HG02678 (cell line): ENCODE results near the gene ZFP1.
"Not testable (repeated sequence)": the region's sequence is repeated elsewhere in the genome, so short reads cannot be mapped to it uniquely, and the experiment has no call there.

Source experiments
- ATAC-seq: cut with Tn5 transposase; IDR thresholded peaks from one replicate; pipeline ENCODE4 v1.9.1; 2021; ENCODE audit warnings: mild to moderate bottlenecking, moderate library complexity; ENCODE audit not compliant: unreplicated experiment

The ZFP1 gene

DNA sequence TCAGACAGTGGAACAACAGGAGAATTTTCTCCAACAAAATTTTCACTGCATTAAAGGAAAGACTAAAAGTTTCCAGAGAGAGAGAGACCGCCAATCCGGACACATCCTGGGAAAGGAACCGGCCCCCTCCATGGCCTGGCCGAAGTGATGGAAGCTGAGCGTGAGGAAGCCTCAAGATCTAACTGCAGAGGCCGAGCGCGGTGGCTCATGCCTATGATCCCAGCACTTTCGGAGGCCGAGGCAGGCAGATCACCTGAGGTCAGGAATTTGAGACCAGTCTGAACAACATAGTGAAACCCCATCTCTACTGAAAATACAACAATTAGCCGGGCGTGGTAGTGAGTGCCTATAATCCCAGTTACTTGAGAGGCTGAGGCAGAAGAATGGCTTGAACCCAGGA lies 54.8 kb downstream of the ZFP1 start:
- no peak for ATAC-seq

DNA sequence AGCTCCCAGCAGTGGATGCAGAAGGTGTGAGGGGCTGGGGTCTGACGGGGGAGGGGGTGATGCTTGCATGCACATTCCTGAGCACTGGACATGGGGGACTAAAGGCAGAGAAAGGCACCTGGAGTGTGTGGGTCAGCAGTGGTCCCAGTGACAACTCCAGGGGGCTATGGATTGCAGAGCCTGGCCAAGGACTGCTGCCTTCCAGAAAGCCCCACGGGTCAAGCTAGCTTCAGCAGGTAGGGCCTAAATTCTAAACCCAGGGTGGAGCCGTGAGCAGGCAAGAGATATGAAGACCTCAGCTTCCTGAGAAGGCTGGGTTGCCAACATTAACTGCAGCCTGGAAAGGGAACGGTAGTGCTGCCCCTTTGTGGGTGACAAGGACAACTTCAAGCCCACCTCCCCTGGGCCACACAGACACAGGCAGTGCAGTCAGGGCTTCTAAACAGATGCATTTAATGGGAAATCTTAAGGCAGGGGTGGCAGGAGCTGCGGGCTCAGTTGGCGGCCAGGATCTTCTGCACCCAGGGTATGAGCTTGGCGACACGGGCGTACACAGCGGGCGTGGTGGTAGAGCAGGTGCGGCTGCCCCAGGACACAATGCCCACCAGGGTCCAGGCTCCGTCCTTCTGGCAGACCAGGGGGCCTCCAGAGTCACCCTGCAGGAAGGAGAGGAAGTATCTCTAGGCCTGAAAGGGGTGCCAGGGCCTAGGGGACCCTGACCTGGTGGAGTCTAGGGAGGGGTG lies 55.5 kb downstream of the ZFP1 start:
- no peak for ATAC-seq

DNA sequence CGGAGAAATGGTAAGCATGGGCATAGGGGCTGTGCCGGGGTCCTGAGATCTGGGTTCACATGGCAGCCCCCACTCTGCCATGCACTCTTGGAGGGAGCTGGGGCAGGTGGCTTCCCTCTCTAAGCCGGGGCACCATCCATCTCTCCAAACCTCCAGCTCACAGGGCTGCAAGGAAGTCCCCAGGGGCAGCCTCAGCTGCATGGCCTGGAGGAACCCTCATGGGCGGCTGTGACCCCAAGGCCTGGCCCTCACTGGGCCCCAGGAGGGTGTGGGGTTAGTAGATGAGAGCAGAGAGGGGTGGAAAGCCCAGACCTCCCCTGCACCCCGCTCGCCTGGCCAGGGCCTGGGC lies 56.1 kb downstream of the ZFP1 start:
- no peak for ATAC-seq

DNA sequence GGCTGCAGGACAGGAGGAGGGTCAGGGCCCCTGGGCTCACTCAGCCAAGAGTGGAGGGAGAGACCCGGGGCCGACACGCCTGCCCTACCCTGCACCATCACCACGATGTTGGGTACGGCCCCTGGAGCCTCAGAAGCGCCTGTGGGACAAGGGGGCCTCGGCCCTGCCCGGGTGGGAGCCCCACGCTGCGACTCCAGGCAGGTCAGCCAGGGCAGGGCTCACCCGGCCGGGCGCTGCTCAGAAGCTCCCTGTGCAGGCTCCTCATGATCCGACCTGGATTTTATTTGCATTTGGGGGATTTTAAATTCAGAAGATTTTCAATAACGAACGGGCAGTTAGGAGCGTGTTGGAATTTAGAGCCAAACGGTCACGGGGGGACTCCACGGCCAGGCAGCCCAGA lies 56.6 kb downstream of the ZFP1 start:
- not testable (repeated sequence) for ATAC-seq

DNA sequence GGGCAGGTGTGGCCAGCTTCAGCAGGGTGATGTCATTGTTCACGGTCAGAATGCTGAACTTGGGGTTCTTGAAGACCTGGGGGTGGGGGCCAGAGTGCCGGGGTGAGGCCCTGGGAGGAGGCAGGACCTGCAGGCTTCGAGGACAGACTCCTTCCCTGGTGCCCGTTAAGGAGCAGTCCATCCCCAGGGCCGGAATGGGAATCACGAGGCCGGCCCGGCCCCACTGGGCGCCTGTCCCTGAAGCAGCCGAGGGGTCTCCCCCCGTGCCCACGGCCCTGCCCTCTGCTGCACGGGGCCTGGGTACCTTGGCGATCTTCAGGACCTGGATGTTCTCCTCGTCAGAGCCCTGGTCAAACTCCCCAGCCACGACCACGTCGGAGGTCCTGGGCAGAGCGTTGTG lies 57.1 kb downstream of the ZFP1 start:
- not testable (repeated sequence) for ATAC-seq

DNA sequence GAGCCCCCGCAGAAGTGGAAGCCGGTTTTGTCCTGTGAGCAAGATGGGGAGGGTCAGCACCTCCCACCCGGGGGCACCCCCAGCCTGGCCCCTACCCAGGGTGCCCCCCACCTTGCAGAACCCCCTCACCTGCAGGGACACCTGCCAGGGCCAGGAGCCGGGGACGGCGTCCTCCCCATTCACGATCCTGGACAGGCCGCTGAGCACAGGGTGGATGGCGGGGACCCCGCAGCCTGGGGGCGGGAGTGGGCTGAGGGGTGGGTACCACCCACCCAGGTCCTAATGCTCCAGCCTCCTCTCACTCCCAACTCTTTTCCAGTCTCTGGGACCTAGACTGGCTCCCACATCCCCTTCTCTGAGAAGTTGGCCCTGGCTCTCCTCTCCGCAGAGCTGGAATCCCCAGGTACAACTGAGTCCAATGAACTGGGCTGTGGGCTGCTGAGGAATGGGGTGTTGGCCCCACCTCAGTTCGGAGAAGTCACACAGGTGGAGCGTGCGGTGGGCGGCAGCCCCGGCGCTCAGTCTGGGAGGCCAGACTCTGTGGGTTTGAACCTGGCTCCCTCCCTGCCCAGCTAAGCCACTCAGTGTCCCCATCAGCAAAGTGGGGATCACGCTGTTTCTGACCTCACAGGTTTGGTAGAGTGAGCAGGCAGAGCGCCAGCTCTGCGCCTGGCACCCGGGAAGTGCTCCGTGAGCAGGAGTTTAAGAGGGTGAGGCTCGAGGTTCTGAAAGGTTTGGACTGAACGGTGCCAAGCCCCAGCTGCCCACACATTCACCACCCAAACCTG lies 57.8 kb downstream of the ZFP1 start:
- not testable (repeated sequence) for ATAC-seq

DNA sequence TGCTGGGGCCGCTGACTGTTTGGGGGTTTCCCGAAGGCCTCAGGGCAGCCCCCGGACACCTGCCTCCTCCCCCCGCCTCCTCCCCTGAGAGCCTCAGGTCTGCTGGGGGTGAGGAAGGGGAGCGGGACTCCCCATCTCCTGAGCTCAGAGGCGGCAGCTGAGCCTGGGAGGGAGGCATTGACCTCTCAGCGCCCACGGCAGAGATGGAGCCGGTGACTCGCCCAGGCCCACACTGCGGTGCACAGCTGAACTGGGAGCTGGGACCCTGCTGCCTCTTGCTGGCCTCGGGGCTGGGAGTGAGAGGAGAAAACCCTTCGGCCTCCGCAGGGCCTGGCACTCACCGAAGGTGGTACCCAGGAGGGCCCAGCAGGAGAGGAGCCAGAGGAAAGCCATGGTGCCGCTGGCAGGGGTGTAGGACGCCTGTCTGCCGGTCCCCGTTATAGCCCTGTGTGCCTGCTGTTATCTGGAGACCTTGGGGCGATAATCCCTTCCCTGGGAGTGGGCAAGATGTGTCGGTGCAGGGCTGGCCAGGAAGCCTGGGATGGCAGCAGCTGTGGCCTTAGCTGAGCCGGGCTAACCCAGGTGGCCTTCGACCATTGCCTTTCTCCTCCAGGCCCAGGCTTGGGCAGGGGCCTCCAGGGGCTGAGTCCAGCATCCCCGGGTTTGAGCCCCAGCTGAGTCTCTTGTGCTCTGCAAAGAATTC lies 58.6 kb downstream of the ZFP1 start, which contains the start of gene CTRB2:
Gene CTRB2, minus strand, starts transcription at position 413 of the 703 bp plus-strand sequence. Its CDS starts 20 bp downstream, at position 393.
- ATAC-seq = no peak

DNA sequence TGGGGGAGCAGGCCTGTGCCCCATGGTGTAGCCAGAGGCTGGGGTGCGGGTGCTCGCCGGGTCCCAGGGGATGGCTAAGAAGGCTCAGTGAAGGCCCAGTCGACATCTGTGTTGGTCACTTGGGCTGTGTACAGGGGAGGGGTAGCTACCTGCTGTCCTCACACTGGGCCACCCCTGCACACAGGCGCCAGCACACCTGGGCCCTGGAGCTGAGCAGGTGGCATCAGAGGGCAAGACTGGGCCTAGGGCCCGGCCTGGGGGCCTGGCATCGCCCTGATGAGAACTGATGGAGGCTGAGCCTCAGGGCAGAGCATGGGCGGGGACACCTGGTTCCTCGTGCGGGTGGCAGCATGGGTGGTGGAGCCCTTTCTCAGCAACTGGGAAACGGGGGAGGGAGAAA lies 59.5 kb downstream of the ZFP1 start:
- no peak for ATAC-seq

DNA sequence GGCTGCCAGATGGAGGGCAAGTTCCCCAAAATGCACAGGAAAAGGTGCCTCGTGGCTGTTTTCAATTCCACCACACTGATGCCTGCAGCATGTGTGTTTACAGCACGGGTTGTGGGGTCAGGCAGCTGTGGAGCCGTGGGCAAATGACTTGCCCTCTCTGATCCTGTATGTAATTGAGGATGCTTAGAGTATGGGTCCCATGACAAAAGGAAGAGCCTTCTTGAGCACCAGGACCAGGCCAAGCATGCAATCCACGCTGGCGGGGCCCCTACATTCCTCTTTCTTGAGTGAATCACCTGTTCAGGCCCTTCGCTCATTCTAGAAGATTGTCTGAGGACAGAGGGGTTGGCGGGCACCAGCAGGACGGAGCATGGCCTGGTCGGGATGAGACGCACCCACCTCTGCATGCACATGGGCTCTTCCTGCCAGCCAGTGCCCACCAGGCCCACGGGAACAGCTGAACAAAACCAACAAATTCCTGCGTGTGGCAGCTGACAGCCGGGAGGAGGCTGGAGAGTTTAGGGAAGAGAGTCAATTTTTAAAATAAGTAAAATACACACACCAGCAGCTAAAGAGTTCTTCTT lies 60.0 kb downstream of the ZFP1 start:
- no peak for ATAC-seq

DNA sequence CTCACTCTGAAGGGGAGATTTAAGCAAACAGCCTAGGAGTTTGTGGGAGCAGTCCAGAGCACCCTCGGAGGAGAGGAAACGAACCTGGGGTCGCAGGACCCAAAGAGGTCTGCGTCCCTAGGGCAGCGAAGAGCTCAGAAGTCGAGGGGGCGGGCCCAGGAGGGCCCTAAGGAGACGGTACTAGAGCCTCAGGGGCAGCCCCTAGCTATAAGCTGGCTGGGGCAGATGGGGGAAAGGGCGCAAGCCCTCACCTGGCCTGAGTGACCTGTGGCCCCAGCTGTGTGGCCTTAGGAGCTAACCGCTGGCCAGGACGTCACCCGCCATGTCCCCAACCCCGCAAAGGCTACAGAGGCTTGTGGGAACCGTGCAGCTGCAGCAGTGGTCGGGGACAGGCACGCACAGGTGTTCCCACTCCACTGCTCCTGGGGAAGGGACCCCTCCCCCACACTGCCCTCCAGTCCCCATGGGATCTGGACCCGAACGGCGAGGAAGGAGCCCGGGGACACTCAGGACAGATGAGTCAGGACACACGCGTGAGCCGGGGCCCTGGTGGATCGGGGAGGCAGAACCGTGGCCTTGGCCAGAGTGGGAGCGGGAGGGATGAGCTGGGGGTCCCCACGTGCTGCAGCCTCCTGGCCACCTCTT lies 60.7 kb downstream of the ZFP1 start:
- no peak for ATAC-seq

DNA sequence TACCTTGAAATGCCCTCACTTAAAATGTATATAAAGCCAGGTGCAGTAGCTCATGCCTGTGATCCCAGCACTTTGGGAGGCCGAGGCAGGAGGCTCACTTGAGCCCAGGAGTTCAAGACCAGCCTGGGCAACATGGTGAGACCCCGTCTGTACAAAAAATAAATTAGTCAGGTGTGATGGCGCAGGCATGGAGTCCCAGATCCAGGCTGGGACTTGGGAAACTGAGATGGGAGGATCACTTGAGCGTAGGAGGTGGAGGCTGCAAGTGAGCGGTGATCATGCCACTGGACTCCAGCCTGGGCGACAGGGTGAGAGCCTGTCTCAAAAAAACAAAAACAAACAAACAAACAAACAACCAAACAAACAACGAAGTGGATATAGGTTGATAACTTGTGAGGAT lies 61.2 kb downstream of the ZFP1 start:
- ATAC-seq = not testable (repeated sequence)

DNA sequence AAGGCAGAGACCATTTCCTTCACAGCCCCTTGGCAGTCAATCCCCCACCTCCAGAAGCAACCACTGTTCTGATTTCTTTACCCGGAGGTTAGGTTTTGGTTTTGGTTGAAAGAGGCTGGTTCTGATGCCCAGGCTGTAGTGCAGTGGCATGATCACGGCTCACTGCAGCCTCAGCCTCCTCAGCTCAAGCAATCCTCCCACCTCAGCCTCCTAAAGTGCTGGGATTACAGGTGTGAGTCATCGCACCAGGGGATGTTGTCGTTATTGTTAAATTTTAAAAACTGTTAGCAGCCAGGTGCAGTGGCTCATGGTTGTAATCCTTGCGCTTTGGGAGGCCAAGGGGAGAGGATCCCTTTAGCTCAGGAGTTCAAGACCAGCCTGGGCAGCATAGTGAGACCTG lies 61.6 kb downstream of the ZFP1 start:
- ATAC-seq = no peak

DNA sequence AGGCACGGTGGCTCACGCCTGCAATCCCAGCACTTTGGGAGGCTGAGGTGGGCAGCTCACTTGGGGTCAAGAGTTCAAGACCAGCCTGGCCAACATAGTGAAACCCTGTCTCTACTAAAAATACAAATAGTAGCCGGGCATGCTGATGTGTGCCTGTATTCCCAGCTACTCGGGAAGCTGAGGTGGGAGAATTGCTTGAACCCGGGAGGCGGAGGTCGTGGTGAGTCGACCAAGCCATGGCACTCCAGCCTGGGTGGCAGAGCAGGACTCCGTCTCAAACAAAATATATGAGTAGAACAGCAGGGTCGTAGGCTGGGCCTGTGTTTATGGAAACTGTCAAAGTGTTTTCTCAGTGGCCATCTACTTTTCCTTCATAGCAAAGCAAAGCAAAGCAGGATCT lies 63.0 kb downstream of the ZFP1 start:
- not testable (repeated sequence) for ATAC-seq

DNA sequence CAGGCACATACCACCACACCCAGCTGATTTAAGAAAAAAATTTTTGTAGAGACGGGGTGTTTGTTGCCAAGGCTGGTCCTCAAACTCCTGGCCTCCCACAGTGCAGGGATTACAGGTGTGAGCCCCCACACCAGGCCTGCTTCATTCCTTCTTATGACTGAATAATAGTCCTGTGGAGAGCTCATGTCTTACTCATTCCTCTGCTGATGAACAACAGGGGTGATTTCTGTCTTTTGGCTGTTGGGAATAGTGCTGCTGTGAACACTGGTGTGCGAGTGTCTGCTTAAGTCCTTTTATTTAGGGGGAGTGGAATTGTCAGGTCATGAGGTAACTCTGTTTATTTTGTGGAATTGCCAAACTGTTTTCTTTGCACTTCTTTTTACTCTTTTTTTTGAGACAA lies 67.8 kb downstream of the ZFP1 start:
- no peak for ATAC-seq

DNA sequence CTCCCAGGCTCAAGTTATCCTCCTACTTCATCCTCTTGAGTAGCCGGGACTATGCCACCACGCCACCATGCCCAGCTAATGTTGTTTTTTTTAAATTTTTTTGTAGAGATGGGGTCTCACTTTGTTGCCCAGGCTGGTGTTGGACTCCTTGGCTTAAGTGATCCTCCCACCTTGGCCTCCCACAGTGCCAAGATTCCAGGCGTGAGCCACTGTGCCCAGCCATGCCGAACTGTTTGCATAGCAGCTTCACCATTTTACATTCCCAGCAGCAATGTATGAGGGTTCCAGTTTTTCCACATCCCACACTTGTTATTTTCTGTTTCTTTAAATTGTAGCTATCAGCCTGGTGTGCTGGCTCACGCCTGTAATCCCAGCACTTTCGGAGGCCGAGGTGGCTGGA lies 68.3 kb downstream of the ZFP1 start:
- no peak for ATAC-seq

DNA sequence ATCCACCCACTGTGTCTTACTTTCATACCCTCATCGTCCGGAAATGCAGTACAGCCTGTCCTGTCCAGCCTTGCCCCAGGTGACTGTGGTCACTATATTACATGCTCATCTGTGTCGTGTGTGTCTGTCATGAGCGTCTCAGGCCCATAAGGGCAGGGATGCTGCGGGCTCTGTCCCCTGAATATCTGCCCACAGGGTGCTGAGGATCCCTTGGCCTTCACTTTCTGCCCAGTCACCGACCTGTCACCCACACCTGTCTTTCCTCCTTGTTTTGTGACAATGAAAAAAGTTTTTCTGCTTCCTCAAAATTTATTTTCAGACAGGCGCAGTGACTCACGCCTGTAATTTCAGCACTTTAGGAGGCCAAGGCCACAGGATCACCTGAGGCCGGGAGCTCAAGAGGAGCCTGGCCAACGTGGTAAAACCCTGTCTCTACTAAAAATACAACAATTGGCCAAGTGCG lies 69.1 kb downstream of the ZFP1 start:
- ATAC-seq = no peak

DNA sequence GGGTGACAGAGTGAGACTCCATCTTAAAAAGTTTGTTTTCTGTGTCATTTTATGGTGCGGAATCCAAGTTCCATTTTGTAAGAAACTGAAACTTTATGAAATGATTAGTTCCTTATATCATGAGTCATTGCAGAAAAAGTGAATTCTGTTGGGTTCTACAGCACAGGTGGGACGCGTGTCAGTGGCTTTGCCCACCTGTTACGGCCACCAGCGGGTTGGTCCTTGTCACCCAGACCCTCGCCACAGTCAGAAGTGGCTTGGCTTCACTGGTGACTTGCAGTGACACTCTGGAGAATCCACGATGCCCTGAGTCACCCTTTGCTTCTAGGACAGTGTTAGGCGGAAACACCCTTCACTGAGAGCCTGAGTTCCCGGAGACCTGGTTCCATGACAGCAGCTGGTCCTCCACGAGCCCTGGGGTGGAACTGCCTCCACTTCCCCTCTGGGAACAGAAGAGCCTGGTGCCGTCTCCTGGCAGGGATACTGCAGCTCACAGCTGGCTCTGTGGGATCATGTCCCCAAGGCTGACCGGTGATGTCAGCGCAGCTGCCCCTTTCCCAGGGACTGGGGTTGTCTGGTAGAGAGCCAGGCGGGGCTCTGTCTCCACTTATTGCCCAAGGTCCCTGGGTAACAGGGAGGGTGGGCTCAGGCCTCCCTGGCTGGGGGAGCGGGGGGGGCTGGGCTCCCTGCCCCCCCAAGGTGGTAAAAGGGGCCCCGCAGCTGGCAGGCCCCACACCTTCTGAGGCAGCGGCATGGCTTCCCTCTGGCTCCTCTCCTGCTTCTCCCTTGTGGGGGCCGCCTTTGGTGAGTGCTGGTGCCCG lies 70.1 kb downstream of the ZFP1 start, which contains the start of gene CTRB1:
Gene CTRB1, plus strand, starts transcription at position 733 of the 821 bp plus-strand sequence. Its CDS starts 20 bp downstream, at position 753.
- ATAC-seq = peak; percentile 72

DNA sequence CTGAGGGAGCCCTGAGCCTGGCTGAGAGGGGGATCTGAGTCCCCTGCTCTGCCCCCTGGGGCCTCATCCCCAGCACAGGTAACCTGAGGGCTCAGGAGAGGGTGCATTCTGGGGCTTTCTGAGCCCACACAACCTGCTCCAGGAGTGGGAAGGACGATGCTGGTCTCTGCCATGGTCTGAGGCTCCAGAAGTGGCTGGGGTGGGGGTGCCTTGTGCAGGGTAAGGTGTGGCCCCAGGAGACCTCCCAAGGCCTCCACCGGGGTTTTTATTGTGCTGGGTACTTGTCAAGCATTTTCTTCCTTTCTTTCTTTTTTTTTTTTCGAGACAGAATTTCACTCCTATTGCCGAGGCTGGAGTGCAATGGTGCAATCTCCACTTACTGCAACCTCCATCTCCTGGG lies 70.8 kb downstream of the ZFP1 start:
- no peak for ATAC-seq

DNA sequence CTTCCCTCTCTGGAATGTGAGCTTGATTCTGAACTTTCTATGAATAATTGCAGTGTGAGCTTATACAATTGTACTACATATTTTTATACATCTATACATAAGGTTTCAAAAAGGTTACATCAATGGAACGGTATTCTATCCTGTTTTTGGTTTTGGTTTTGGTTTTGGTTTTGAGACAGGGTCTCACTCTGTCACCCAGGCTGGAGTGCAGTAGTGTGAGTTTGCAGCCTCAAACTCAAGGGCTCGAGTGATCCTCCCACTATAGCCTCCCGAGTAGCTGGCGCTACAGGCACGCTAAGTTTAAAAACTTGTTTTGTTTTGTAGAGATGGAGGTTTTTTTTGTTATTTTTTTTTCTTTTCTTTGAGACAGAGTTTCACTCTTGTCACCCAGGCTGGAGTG lies 71.5 kb downstream of the ZFP1 start:
- ATAC-seq = no peak
